Measurements from ENCODE around the gene CRTC3. TPM values are rescaled to one million over a fixed set of nuclear protein-coding genes. Genes with fewer than 3 reads are reported as not detected.

The CRTC3 gene
- total RNA-seq, 1 experiment from 2014 or later, result 17.5 TPM

DNA sequence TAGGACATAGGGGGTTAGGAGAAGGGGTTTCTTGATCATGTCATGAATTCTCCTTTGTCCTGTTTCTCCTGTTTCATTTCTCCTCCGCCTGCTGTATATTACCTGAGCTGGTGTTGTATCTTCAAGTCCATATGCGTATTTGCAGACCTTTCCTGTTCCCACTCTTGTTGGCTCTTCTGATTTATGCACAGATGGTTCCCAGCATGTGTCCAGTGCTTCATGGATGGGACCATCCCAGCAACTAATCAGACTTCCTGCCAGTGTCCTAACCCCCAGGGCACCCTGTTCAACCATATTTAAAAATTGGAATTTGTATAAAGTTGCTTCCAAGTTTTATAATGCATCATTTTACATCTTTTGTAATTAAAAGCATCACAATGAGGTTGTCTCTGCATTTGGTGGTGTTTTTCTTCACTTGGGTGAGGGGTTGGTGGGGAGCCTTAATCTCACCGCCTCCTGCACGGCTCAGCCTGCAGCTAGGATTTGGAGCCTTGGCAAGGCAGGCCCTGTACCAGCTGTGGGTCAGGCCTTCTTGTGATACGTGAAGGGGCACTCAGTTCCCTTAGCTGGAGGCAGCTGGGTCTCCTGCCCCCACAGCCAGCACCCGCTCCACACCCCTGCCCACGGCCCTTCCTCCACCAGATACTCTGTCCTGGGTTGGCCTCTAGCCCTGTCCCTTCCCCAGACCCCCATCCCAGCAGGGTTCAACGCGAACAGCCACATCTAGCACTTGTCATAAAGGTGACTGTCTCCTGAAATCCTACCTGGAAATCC lies 115.4 kb downstream of the CRTC3 start:
- Mint-ChIP-seq H3K9me3 (ENCODE audit: low read depth, unreplicated experiment) (no peaks in the 10 kb centered on the region), H3K27ac (ENCODE audit: unreplicated experiment) (no peak overlapping the region), H3K4me3 (ENCODE audit: low read depth, unreplicated experiment) (no peak overlapping the region), H3K27me3 (ENCODE audit: unreplicated experiment) (no peaks in the 10 kb centered on the region), H3K4me1 (ENCODE audit: low read depth, unreplicated experiment) (peaks cover 9% of the 10 kb centered on the region), H3K36me3 (ENCODE audit: insufficient read depth, unreplicated experiment) (no peaks in the 10 kb centered on the region)
- no TSS peak for BruUV-seq (replicated peaks)
- CTCF ChIA-PET, result no interaction called here
- DNase-seq, result no peak
- TF ChIP-seq, protein P1, sequence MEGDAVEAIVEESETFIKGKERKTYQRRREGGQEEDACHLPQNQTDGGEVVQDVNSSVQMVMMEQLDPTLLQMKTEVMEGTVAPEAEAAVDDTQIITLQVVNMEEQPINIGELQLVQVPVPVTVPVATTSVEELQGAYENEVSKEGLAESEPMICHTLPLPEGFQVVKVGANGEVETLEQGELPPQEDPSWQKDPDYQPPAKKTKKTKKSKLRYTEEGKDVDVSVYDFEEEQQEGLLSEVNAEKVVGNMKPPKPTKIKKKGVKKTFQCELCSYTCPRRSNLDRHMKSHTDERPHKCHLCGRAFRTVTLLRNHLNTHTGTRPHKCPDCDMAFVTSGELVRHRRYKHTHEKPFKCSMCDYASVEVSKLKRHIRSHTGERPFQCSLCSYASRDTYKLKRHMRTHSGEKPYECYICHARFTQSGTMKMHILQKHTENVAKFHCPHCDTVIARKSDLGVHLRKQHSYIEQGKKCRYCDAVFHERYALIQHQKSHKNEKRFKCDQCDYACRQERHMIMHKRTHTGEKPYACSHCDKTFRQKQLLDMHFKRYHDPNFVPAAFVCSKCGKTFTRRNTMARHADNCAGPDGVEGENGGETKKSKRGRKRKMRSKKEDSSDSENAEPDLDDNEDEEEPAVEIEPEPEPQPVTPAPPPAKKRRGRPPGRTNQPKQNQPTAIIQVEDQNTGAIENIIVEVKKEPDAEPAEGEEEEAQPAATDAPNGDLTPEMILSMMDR (IDR thresholded peaks at IDR 0.05; ENCODE audit: unreplicated experiment), result no peak
- intact Hi-C loops (cut with micrococcal nuclease; ENCODE audit: unreplicated experiment), result loop anchor here (5.0 kb wide), 1 partner anchor 627 kb away; no protein-coding TSS in a partner anchor

DNA sequence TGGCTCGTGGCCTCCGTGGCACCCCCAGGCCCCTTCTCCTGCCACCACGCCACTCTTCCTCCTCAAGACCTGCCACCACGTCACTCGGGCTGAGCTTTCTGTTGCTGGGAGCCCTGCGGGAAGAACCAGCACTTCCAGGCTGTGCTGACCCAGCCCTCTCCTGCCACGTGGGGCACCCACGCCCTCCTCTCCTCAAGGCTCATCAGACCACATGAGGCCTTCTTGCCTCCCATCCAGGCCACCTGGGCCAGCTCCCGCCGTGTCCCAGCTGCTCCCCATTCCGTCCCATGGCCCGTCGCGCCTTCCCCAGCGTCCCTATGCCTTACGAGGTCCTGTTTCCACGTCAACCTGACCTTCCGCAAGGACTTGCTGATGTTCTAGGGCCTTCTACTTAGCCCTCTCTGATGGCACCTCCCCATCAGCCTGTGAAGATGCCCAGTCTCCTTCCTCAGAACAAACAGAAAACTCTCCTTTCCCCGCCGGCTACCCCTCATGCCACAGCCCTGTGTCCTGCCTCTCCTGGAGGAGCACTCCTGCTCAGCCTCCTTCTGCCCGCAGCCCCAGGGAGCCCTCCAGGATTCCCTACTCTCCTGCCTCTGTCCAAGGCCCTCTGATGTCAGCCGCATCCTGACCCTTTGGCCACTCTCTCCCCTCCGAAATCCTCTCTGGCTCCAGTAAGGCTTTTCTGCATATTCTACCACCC lies 116.3 kb downstream of the CRTC3 start:
- TF ChIP-seq, protein P1 (IDR thresholded peaks at IDR 0.05; ENCODE audit: unreplicated experiment), result no peak
- BruUV-seq (replicated peaks), result no TSS peak
- H3K4me1 Mint-ChIP-seq (ENCODE audit: low read depth, unreplicated experiment), result peaks cover 9% of the 10 kb centered on the region
- H3K27ac Mint-ChIP-seq (ENCODE audit: unreplicated experiment), result no peak overlapping the region
- no peak for DNase-seq
- no peak overlapping the region for H3K4me3 Mint-ChIP-seq (ENCODE audit: low read depth, unreplicated experiment)
- H3K36me3 Mint-ChIP-seq (ENCODE audit: insufficient read depth, unreplicated experiment), result no peaks in the 10 kb centered on the region
- H3K27me3 Mint-ChIP-seq (ENCODE audit: unreplicated experiment), result no peaks in the 10 kb centered on the region
- no peaks in the 10 kb centered on the region for H3K9me3 Mint-ChIP-seq (ENCODE audit: low read depth, unreplicated experiment)
- CTCF ChIA-PET, result no interaction called here
- intact Hi-C loops (cut with micrococcal nuclease; ENCODE audit: unreplicated experiment), result loop anchor here (5.0 kb wide), 1 partner anchor 626 kb away; no protein-coding TSS in a partner anchor

DNA sequence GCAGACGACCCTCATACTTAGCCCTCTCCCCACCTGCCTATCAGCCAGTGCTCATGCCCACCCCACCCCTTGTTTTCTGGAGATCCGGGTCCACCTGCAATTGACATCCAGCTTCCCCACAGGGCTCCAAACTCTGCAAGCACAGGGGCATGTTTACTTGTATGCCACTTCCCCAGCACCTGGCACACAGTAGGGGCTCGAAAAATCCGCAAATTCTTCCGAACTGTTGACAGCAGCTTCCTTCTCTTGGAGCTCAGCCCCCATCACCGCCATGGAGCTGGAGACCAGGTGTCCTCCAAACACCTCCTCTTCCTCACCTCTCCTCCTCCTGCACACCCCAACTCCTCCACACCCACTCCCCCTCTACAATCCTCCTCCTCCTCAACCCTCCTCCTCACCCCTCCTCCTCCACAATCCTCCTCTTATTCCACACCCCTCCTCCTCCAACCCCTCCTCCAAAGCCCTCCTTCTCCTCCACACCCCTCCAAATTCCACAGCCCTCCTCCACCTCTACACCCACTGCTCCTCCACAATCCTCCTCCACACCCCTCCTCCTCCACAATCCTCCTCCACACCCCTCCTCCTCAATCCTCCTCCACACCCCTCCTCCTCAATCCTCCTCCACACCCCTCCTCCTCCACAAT lies 117.1 kb downstream of the CRTC3 start:
- CTCF ChIA-PET, result no interaction called here
- Mint-ChIP-seq H3K9me3 (ENCODE audit: low read depth, unreplicated experiment) (no peaks in the 10 kb centered on the region), H3K4me1 (ENCODE audit: low read depth, unreplicated experiment) (peaks cover 9% of the 10 kb centered on the region), H3K27ac (ENCODE audit: unreplicated experiment) (no peak overlapping the region), H3K4me3 (ENCODE audit: low read depth, unreplicated experiment) (no peak overlapping the region), H3K36me3 (ENCODE audit: insufficient read depth, unreplicated experiment) (no peaks in the 10 kb centered on the region), H3K27me3 (ENCODE audit: unreplicated experiment) (no peaks in the 10 kb centered on the region)
- no peak for DNase-seq
- BruUV-seq (replicated peaks), result no TSS peak
- TF ChIP-seq, protein P1 (IDR thresholded peaks at IDR 0.05; ENCODE audit: unreplicated experiment), result no peak
- intact Hi-C loops (cut with micrococcal nuclease; ENCODE audit: unreplicated experiment), result loop anchor here (5.0 kb wide), 1 partner anchor 626 kb away; no protein-coding TSS in a partner anchor

DNA sequence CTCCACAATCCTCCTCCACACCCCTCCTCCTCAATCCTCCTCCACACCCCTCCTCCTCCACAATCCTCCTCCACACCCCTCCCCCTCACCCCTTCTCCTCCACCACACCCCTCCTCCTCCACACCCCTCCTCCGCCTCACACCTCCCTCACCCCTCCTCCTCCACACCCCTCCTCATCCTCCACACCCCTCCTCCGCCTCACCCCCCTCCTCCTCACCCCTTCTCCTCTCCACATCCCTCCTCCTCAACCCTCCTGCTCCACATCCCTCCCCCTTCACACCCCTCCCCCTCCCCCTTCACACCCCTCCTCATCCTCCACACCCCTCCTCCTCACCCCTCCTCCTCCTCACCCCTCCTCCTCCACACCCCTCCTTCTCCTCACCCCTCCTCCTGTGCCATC lies 117.6 kb downstream of the CRTC3 start:
- peaks cover 9% of the 10 kb centered on the region for H3K4me1 Mint-ChIP-seq (ENCODE audit: low read depth, unreplicated experiment)
- BruUV-seq (replicated peaks), result no TSS peak
- no peaks in the 10 kb centered on the region for H3K9me3 Mint-ChIP-seq (ENCODE audit: low read depth, unreplicated experiment)
- DNase-seq, result no peak
- no peaks in the 10 kb centered on the region for H3K36me3 Mint-ChIP-seq (ENCODE audit: insufficient read depth, unreplicated experiment)
- TF ChIP-seq, protein P1 (IDR thresholded peaks at IDR 0.05; ENCODE audit: unreplicated experiment), result no peak
- no peaks in the 10 kb centered on the region for H3K27me3 Mint-ChIP-seq (ENCODE audit: unreplicated experiment)
- no peak overlapping the region for H3K4me3 Mint-ChIP-seq (ENCODE audit: low read depth, unreplicated experiment)
- CTCF ChIA-PET, result interaction anchor here (0.6 to 1.4 kb wide), 14 partner anchors 10 to 386 kb away, joined by 3 to 32 read pairs (median 4); partner anchors contain the start of genes BLM, HDDC3 and UNC45A
- H3K27ac Mint-ChIP-seq (ENCODE audit: unreplicated experiment), result no peak overlapping the region
- intact Hi-C loops (cut with micrococcal nuclease; ENCODE audit: unreplicated experiment), result loop anchor here (5.0 kb wide), 1 partner anchor 625 kb away; no protein-coding TSS in a partner anchor

Data from Calu3 (cell line).